GM18498 (cell line): ENCODE data around the gene TRIO.

ENCODE experiments used
- ATAC-seq: cut with Tn5 transposase; IDR thresholded peaks from one replicate; pipeline ENCODE4 v1.9.1; 2021; ENCODE audit warnings: mild to moderate bottlenecking, moderate library complexity; ENCODE audit not compliant: unreplicated experiment

The TRIO gene

GRCh38 chr5:14402424-14402823 is 259.3 kb downstream of the TRIO start:
- no peak for ATAC-seq

GRCh38 chr5:14404780-14405179 is 261.6 kb downstream of the TRIO start:
- no peak for ATAC-seq

GRCh38 chr5:14405267-14405666 is 262.1 kb downstream of the TRIO start:
- ATAC-seq = no peak

- ATAC-seq = no peak
Measured at GRCh38 chr5:14405706-14406553, 262.8 kb downstream of the TRIO start.

GRCh38 chr5:14406554-14406849 is 263.4 kb downstream of the TRIO start:
- no peak for ATAC-seq

GRCh38 chr5:14407051-14407450 is 263.9 kb downstream of the TRIO start:
- ATAC-seq = no peak

GRCh38 chr5:14407746-14408175 is 264.6 kb downstream of the TRIO start:
- ATAC-seq = no peak

GRCh38 chr5:14408969-14409586 is 265.9 kb downstream of the TRIO start:
- ATAC-seq = no peak

- ATAC-seq = no peak
Measured at GRCh38 chr5:14410068-14410393, 266.9 kb downstream of the TRIO start.

- ATAC-seq = no peak
Measured at GRCh38 chr5:14410394-14411201, 267.5 kb downstream of the TRIO start.

GRCh38 chr5:14411216-14411615 is 268.1 kb downstream of the TRIO start:
- ATAC-seq = no peak

GRCh38 chr5:14413331-14413750 is 270.2 kb downstream of the TRIO start:
- no peak for ATAC-seq

- no peak for ATAC-seq
Measured at GRCh38 chr5:14414007-14414406, 270.9 kb downstream of the TRIO start.

GRCh38 chr5:14414656-14415023 is 271.5 kb downstream of the TRIO start:
- no peak for ATAC-seq

GRCh38 chr5:14415024-14415697 is 272.0 kb downstream of the TRIO start:
- no peak for ATAC-seq

- no peak for ATAC-seq
Measured at GRCh38 chr5:14415698-14416074, 272.5 kb downstream of the TRIO start.

GRCh38 chr5:14416621-14417275 is 273.6 kb downstream of the TRIO start:
- ATAC-seq = no peak

- no peak for ATAC-seq
Measured at GRCh38 chr5:14417276-14417730, 274.2 kb downstream of the TRIO start.

- ATAC-seq = no peak
Measured at GRCh38 chr5:14417792-14418765, 274.9 kb downstream of the TRIO start.

GRCh38 chr5:14419686-14420085 is 276.5 kb downstream of the TRIO start:
- no peak for ATAC-seq
